ENCODE measurements around the gene GRPEL1. TPM values are rescaled to one million over a fixed set of nuclear protein-coding genes. Genes with fewer than 3 reads are reported as not detected.

The GRPEL1 gene
- total RNA-seq, 2 experiments from 2014 or later: 27.4 to 43.7 TPM

DNA sequence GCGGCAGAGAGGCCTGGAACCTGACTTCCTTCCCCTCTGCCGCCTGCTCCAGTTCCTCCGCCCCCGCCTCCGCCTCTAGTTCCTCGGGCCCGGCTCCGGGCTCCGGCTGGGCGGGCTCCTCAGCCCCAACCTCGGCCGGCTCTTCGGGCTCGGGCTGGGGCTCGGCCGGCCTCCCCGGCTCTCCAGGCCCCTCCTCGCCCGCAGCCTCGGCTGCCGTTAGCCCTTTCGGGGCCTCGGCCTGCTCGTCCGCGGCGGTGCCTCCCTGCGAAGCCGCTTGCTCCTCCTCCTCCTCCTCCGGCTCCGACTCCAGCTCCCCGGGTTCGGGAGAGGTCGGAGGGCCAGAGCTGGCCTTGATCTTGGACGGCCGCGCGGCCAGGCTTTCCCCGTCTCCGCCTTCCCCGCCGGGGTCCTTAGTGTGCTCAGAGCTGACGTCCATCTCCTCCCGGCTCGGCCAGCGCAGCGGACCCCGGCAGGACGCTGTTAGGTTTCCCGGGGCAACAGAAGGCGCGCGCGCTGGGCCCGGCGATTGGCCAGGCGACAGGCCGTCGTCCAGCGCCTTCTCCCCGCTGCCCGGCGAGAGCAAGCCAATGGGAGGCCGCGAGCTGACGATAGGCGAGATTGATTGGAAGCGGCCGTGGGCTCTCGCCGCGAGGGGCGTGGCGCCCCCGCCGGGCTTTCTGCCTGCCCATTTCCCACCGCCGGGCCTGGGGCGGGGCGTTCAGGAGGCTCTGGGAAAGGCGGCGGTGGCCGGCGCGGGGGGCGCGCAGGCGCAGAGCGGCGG is 25.2 kb downstream of the GRPEL1 start:
- no peaks in the 10 kb centered on the region for H3K9me2 ChIP-seq (ENCODE audit: insufficient read depth, low read length)
- peaks cover 21% of the 10 kb centered on the region; the same call in 1 of the 2 replicates for H3K79me2 ChIP-seq (ENCODE audit: insufficient read depth, low read depth, low read length)
- TF ChIP-seq EZH2phosphoT487 (IDR thresholded peaks at IDR 0.05; ENCODE audit: borderline replicate concordance, low read depth, low read length) (no peak), CTCF (conservative IDR thresholded peaks at IDR 0.05; ENCODE audit: low read length) (peak; percentile 26; the same call in 1 of the 2 replicates)
- ChIA-PET CTCF (ENCODE audit: unreplicated experiment) (interaction anchor here (0.5 to 1.2 kb wide), 5 partner anchors 25 to 174 kb away, joined by 3 to 5 read pairs (median 3); no protein-coding TSS in a partner anchor), POLR2A (interaction anchor here (1.1 to 1.9 kb wide), 4 partner anchors 15 to 299 kb away, joined by 3 to 7 read pairs (median 5); partner anchors contain the start of gene GRPEL1)
- no TSS peak for BruUV-seq (replicated peaks)
- peaks cover 19% of the 10 kb centered on the region; the same call in 1 of the 2 replicates for H4K20me1 ChIP-seq (ENCODE audit: insufficient read depth, low read length)
- H3K4me1 ChIP-seq (ENCODE audit: insufficient read depth, low read length, poor library complexity, severe bottlenecking): peaks cover 37% of the 10 kb centered on the region
- H2AFZ ChIP-seq (ENCODE audit: low read length): peak overlapping the region; percentile 86
- intact Hi-C loops (cut with micrococcal nuclease; ENCODE audit: unreplicated experiment): loop anchor here (1.0 to 2.0 kb wide), 2 partner anchors 28 to 56 kb away; no protein-coding TSS in a partner anchor
- H3K36me3 ChIP-seq (ENCODE audit: insufficient read depth, low read length): no peaks in the 10 kb centered on the region
- no peak overlapping the region for H3K27ac ChIP-seq (ENCODE audit: low read depth, low read length, poor library complexity, severe bottlenecking)
- peak overlapping the region; percentile 75 for H3K4me2 ChIP-seq (ENCODE audit: low read length)
- peak; percentile 93 for DNase-seq (ENCODE audit: low spot score)
- peak overlapping the region; percentile 69 for H3K4me3 ChIP-seq (ENCODE audit: low read depth, low read length, poor library complexity, severe bottlenecking)
- no peaks in the 10 kb centered on the region for H3K9me3 ChIP-seq (ENCODE audit: low read length)

- H3K9me2 ChIP-seq (ENCODE audit: insufficient read depth, low read length): no peaks in the 10 kb centered on the region
- CTCF ChIA-PET (ENCODE audit: unreplicated experiment): no interaction called here
- no peaks in the 10 kb centered on the region for H3K9me3 ChIP-seq (ENCODE audit: low read length)
- DNase-seq (ENCODE audit: low spot score): no peak
- peak overlapping the region; percentile 86 for H2AFZ ChIP-seq (ENCODE audit: low read length)
- intact Hi-C loops (cut with micrococcal nuclease; ENCODE audit: unreplicated experiment): loop anchor here (2.0 kb wide), 1 partner anchor 55 kb away; no protein-coding TSS in a partner anchor
- TF ChIP-seq CTCF (conservative IDR thresholded peaks at IDR 0.05; ENCODE audit: low read length) (no peak), EZH2phosphoT487 (IDR thresholded peaks at IDR 0.05; ENCODE audit: borderline replicate concordance, low read depth, low read length) (no peak)
- H3K27ac ChIP-seq (ENCODE audit: low read depth, low read length, poor library complexity, severe bottlenecking): no peak overlapping the region
- H3K4me1 ChIP-seq (ENCODE audit: insufficient read depth, low read length, poor library complexity, severe bottlenecking): peaks cover 36% of the 10 kb centered on the region
- peak overlapping the region; percentile 69 for H3K4me3 ChIP-seq (ENCODE audit: low read depth, low read length, poor library complexity, severe bottlenecking)
- H3K79me2 ChIP-seq (ENCODE audit: insufficient read depth, low read depth, low read length): peaks cover 18% of the 10 kb centered on the region; the same call in 1 of the 2 replicates
- no TSS peak for BruUV-seq (replicated peaks)
- POLR2A ChIA-PET: interaction anchor here (1.7 to 1.9 kb wide), 2 partner anchors 25 to 26 kb away, joined by 7 to 8 read pairs; partner anchors contain the start of gene GRPEL1
- H4K20me1 ChIP-seq (ENCODE audit: insufficient read depth, low read length): peaks cover 19% of the 10 kb centered on the region; the same call in 1 of the 2 replicates
- H3K4me2 ChIP-seq (ENCODE audit: low read length): peak overlapping the region; percentile 75
- H3K36me3 ChIP-seq (ENCODE audit: insufficient read depth, low read length): no peaks in the 10 kb centered on the region
Observed at GRCh38 chr4:7041801-7042502, 25.9 kb downstream of the GRPEL1 start.

Data from OCI-LY7 (cell line).